Measurements from ENCODE around the gene BSND.

BSND gene

GRCh38 chr1:55050283-55050682 is 51.5 kb downstream of the BSND start:
- TF ChIP-seq CEBPB (IDR thresholded peaks at IDR 0.05) (no peak), REST (IDR thresholded peaks at IDR 0.05; ENCODE audit: low read depth) (no peak), MAX (IDR thresholded peaks at IDR 0.05) (no peak), TAF1 (IDR thresholded peaks at IDR 0.05; ENCODE audit: low read depth) (no peak)

GRCh38 chr1:55051169-55051568 is 52.4 kb downstream of the BSND start:
- TF ChIP-seq RAD21 (IDR thresholded peaks at IDR 0.05; ENCODE audit: low read depth) (no peak), USF1 (IDR thresholded peaks at IDR 0.05) (no peak), TAF1 (IDR thresholded peaks at IDR 0.05; ENCODE audit: low read depth) (no peak), FOXM1 (IDR thresholded peaks at IDR 0.05; ENCODE audit: borderline replicate concordance, low read depth) (no peak), CREB1 (IDR thresholded peaks at IDR 0.05; ENCODE audit: low read depth) (no peak), TCF12 (IDR thresholded peaks at IDR 0.05; ENCODE audit: low read depth) (no peak), ZBTB7A (IDR thresholded peaks at IDR 0.05; ENCODE audit: low read depth) (no peak), REST (IDR thresholded peaks at IDR 0.05; ENCODE audit: low read depth) (no peak)

- TF ChIP-seq TAF1 (IDR thresholded peaks at IDR 0.05; ENCODE audit: low read depth) (no peak), YY1 (IDR thresholded peaks at IDR 0.05; ENCODE audit: low read depth) (no peak), EGR1 (IDR thresholded peaks at IDR 0.05) (no peak), REST (IDR thresholded peaks at IDR 0.05; ENCODE audit: low read depth) (no peak), NFIC (IDR thresholded peaks at IDR 0.05) (no peak), TEAD4 (IDR thresholded peaks at IDR 0.05) (no peak), EP300 (IDR thresholded peaks at IDR 0.05; ENCODE audit: borderline replicate concordance) (no peak), CEBPB (IDR thresholded peaks at IDR 0.05) (no peak), USF1 (IDR thresholded peaks at IDR 0.05) (no peak), MAX (IDR thresholded peaks at IDR 0.05) (no peak), RAD21 (IDR thresholded peaks at IDR 0.05; ENCODE audit: low read depth) (no peak), TCF12 (IDR thresholded peaks at IDR 0.05; ENCODE audit: low read depth) (no peak)
These were observed 52.9 kb downstream of the BSND start for GRCh38 chr1:55051621-55052020.

- TF ChIP-seq YY1 (IDR thresholded peaks at IDR 0.05; ENCODE audit: low read depth) = no peak
- TF ChIP-seq TEAD4 (IDR thresholded peaks at IDR 0.05) = no peak
- TF ChIP-seq REST (IDR thresholded peaks at IDR 0.05; ENCODE audit: low read depth) = no peak
- TF ChIP-seq CREB1 (IDR thresholded peaks at IDR 0.05; ENCODE audit: low read depth) = no peak
- no peak for TF ChIP-seq RAD21 (IDR thresholded peaks at IDR 0.05; ENCODE audit: low read depth)
- TF ChIP-seq ZBTB7A (IDR thresholded peaks at IDR 0.05; ENCODE audit: low read depth) = no peak
- no peak for TF ChIP-seq NFIC (IDR thresholded peaks at IDR 0.05)
- TF ChIP-seq MAX (IDR thresholded peaks at IDR 0.05) = no peak
- TF ChIP-seq TAF1 (IDR thresholded peaks at IDR 0.05; ENCODE audit: low read depth) = no peak
- TF ChIP-seq CEBPB (IDR thresholded peaks at IDR 0.05) = no peak
- TF ChIP-seq FOXM1 (IDR thresholded peaks at IDR 0.05; ENCODE audit: borderline replicate concordance, low read depth) = no peak
- no peak for TF ChIP-seq EGR1 (IDR thresholded peaks at IDR 0.05)
- no peak for TF ChIP-seq EP300 (IDR thresholded peaks at IDR 0.05; ENCODE audit: borderline replicate concordance)
- TF ChIP-seq TCF12 (IDR thresholded peaks at IDR 0.05; ENCODE audit: low read depth) = no peak
- TF ChIP-seq USF1 (IDR thresholded peaks at IDR 0.05) = no peak
These were observed 53.7 kb downstream of the BSND start for GRCh38 chr1:55052221-55053142.
